ACHN (cell line): Measurements from ENCODE around the gene PLPP3.

Experiments
- DNase-seq: peaks from one replicate; pipeline ENCODE4 v3.0.0-alpha.2; 2015
- in situ Hi-C: cut with HindIII; loops from 2 replicates; pipeline ENCODE4 v1.10.0; 2017; ENCODE audit warnings: low sequenced_read_pairs, low pct_ligation_motif_present, low pct_unique_long_range_greater_than_20kb

Gene PLPP3

GRCh38 chr1:56553046-56553445 is 26.3 kb downstream of the PLPP3 start:
- in situ Hi-C loops = no loop called here
- no peak for DNase-seq

- DNase-seq = no peak
- in situ Hi-C loops = no loop called here
These were observed 27.0 kb downstream of the PLPP3 start for GRCh38 chr1:56552349-56552748.

GRCh38 chr1:56551691-56552090 is 27.7 kb downstream of the PLPP3 start:
- in situ Hi-C loops = no loop called here
- DNase-seq = no peak

GRCh38 chr1:56550859-56551188 is 28.5 kb downstream of the PLPP3 start:
- in situ Hi-C loops = no loop called here
- no peak for DNase-seq

- DNase-seq = no peak
- in situ Hi-C loops = no loop called here
These were observed 29.1 kb downstream of the PLPP3 start for GRCh38 chr1:56550138-56550858.

GRCh38 chr1:56548571-56548970 is 30.8 kb downstream of the PLPP3 start:
- no peak for DNase-seq
- in situ Hi-C loops = no loop called here

- no peak for DNase-seq
- in situ Hi-C loops = no loop called here
These were observed 31.4 kb downstream of the PLPP3 start for GRCh38 chr1:56547977-56548376.

GRCh38 chr1:56547473-56547872 is 31.9 kb downstream of the PLPP3 start:
- DNase-seq = no peak
- in situ Hi-C loops = no loop called here

GRCh38 chr1:56545711-56546110 is 33.7 kb downstream of the PLPP3 start:
- DNase-seq = no peak
- in situ Hi-C loops = no loop called here

GRCh38 chr1:56543783-56544612 is 35.4 kb downstream of the PLPP3 start:
- in situ Hi-C loops = no loop called here

GRCh38 chr1:56542651-56543050 is 36.7 kb downstream of the PLPP3 start:
- DNase-seq = no peak
- in situ Hi-C loops = no loop called here

More at GRCh38 chr1:56543783-56544612, 35.4 kb downstream of the PLPP3 start:
- DNase-seq = no peak

- DNase-seq = no peak
- in situ Hi-C loops = no loop called here
These were observed 38.0 kb downstream of the PLPP3 start for GRCh38 chr1:56541408-56541807.

GRCh38 chr1:56540467-56540866 is 38.9 kb downstream of the PLPP3 start:
- no peak for DNase-seq
- in situ Hi-C loops = no loop called here

GRCh38 chr1:56539520-56539931 is 39.8 kb downstream of the PLPP3 start:
- in situ Hi-C loops = no loop called here
- DNase-seq = no peak

GRCh38 chr1:56538532-56538931 is 40.8 kb downstream of the PLPP3 start:
- in situ Hi-C loops = no loop called here
- DNase-seq = no peak

GRCh38 chr1:56537660-56538059 is 41.7 kb downstream of the PLPP3 start:
- DNase-seq = no peak
- in situ Hi-C loops = no loop called here

GRCh38 chr1:56535939-56536338 is 43.4 kb downstream of the PLPP3 start:
- in situ Hi-C loops = no loop called here

GRCh38 chr1:56535362-56535761 is 44.0 kb downstream of the PLPP3 start:
- in situ Hi-C loops = no loop called here
- no peak for DNase-seq

More at GRCh38 chr1:56535939-56536338, 43.4 kb downstream of the PLPP3 start:
- DNase-seq = no peak

GRCh38 chr1:56534130-56534651 is 45.2 kb downstream of the PLPP3 start:
- no peak for DNase-seq
- in situ Hi-C loops = no loop called here

GRCh38 chr1:56533621-56534020 is 45.7 kb downstream of the PLPP3 start:
- in situ Hi-C loops = no loop called here
- no peak for DNase-seq
